SH-SY5Y (cell line): Measurements from ENCODE around the gene TNRC18.

Experiments used
- GATA2 ChIP-seq: IDR thresholded peaks from 2 replicates; pipeline ENCODE4 v1.6.1; 2011; ENCODE audit warnings: mild to moderate bottlenecking, low read depth, low read length
- GATA3 ChIP-seq: IDR thresholded peaks from 2 replicates; pipeline ENCODE4 v1.6.1; 2011; ENCODE audit warnings: low read depth, mild to moderate bottlenecking, low read length, moderate library complexity

DNA sequence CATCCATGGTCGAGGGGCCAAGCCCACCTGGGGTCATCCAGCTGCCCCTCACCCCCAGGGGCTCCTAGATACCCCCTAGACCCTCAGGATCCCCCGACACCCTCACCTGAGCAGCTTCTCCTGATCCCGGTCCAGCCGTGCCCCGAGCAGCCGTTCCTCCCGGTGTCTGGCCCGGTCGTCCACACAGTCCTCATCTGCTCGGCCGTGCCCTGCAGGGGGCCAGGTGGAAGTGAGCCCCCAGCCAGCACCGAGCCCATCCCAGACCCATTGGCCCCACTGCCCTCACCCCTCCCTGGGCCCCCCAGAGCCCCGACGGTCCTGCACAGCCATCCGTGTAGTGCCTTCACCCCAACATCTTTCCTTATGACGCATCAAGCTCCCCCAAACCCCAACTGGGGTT lies 45.8 kb downstream of the TNRC18 start:
- TF ChIP-seq GATA2, result no peak
- TF ChIP-seq GATA3, result no peak
